ENCODE measurements around the gene CDH26.

DNA sequence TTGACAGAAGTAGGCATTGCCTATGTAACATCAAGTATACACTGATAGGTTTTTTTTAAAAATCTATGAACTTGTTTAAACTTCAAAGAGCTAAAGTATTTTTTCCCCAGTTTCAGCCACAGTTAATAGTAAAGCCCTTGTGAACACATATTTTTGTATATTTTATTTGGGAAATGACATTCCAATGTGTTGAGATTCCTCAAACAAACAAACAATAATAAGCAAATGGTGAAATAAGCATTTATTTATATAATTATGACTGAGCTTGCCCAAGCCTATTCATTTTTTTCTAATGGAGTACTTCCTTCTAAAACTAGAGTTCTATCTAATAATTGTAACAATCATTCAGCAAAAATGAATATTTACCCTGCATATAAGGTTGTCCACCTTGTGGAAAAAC is 37.3 kb upstream of the CDH26 start:
- TF ChIP-seq, protein P1, sequence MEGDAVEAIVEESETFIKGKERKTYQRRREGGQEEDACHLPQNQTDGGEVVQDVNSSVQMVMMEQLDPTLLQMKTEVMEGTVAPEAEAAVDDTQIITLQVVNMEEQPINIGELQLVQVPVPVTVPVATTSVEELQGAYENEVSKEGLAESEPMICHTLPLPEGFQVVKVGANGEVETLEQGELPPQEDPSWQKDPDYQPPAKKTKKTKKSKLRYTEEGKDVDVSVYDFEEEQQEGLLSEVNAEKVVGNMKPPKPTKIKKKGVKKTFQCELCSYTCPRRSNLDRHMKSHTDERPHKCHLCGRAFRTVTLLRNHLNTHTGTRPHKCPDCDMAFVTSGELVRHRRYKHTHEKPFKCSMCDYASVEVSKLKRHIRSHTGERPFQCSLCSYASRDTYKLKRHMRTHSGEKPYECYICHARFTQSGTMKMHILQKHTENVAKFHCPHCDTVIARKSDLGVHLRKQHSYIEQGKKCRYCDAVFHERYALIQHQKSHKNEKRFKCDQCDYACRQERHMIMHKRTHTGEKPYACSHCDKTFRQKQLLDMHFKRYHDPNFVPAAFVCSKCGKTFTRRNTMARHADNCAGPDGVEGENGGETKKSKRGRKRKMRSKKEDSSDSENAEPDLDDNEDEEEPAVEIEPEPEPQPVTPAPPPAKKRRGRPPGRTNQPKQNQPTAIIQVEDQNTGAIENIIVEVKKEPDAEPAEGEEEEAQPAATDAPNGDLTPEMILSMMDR (conservative IDR thresholded peaks at IDR 0.05; ENCODE audit: low read length) = no peak
- TF ChIP-seq EZH2phosphoT487 (IDR thresholded peaks at IDR 0.05; ENCODE audit: borderline replicate concordance, low read depth, low read length) = no peak

Measured in OCI-LY7 (cell line).